K562 (cell line): ENCODE data around the gene CCNYL1. TPM values are rescaled to one million over a fixed set of nuclear protein-coding genes. Genes with fewer than 3 reads are reported as not detected.

Source experiments
- COPS2 ChIP-seq: fragments of 450-650 bp; conservative IDR thresholded peaks from 2 replicates; pipeline ENCODE4 v1.6.1; 2016; ENCODE audit warnings: mild to moderate bottlenecking, moderate library complexity
- ESRRB ChIP-seq: fragments of 250-450 bp; sonication (Bioruptor Pico); IDR thresholded peaks from 2 replicates; pipeline ENCODE4 v1.5.0; 2020; ENCODE audit warnings: mild to moderate bottlenecking, moderate library complexity, borderline replicate concordance
- NFYB ChIP-seq: IDR thresholded peaks from 2 replicates; pipeline ENCODE4 v1.6.1; 2011; ENCODE audit warnings: mild to moderate bottlenecking, moderate library complexity; ENCODE audit not compliant: insufficient read length; ENCODE audit errors: extremely low read depth
- UBTF ChIP-seq, 2 experiments: IDR thresholded peaks; 2 replicates each; pipeline ENCODE4 v1.6.1; 2012; ENCODE audit warnings: improper control_type of control experiment in 2 of 2, low read depth in 2 of 2, low read length in 2 of 2, borderline replicate concordance in 1 of 2
- ZNF212 ChIP-seq: fragments of 450-650 bp; formaldehyde crosslinking; IDR thresholded peaks from 2 replicates; pipeline ENCODE4 v1.4.0; 2020; ENCODE audit warnings: mild to moderate bottlenecking
- ZNF449 ChIP-seq: fragments of 250-450 bp; sonication (Bioruptor Pico); IDR thresholded peaks from 2 replicates; pipeline ENCODE4 v1.8.0; 2022; ENCODE audit warnings: moderate library complexity, mild to moderate bottlenecking, inconsistent platforms
- ZSCAN32 ChIP-seq: fragments of 450-650 bp; formaldehyde crosslinking; IDR thresholded peaks from 2 replicates; pipeline ENCODE4 v1.4.0; 2020; ENCODE audit warnings: mild to moderate bottlenecking, moderate library complexity
- polyA plus RNA-seq, 8 experiments: library from polyadenylated mRNA; depleted of rRNA in 4 of 8; stranded (reverse) in 5 of 8; unstranded in 3 of 8; fragments of >200 nt; fragmentation: Nextera tagmentation in 2 of 8; fragmentation: Illumina TruSeq in 1 of 8; extraction: Ambion mirVana in 2 of 8; extraction: Trizol in 1 of 8; gene quantifications; 2 replicates each; pipeline versions ENCODE4 v1.2.1 to v1.2.3, GENCODE V29; 2011 to 2014; ENCODE audit warnings: inconsistent platforms in 1 of 8, missing spikeins in 1 of 8
- total RNA-seq, 7 experiments: library from RNA; depleted of rRNA in 6 of 7; stranded (reverse); fragments of >200 nt in 6 of 7; fragmentation: Illumina TruSeq in 2 of 7; extraction: Trizol in 2 of 7; gene quantifications; 2 replicates each; pipeline versions ENCODE4 v1.2.1 to v1.2.3, GENCODE V29; 2011 to 2021; ENCODE audit warnings: low replicate concordance in 1 of 7
- TF ChIP-seq, protein P1 (sequence below): fragments of 450-650 bp; IDR thresholded peaks from 2 replicates; pipeline ENCODE4 v1.6.1; 2016; ENCODE audit warnings: low read depth
- TF ChIP-seq, protein P2 (sequence below): fragments of 450-650 bp; IDR thresholded peaks from 2 replicates; pipeline ENCODE4 v1.6.1; 2016
- TF ChIP-seq, protein P3 (sequence below): fragments of 450-650 bp; IDR thresholded peaks from 2 replicates; pipeline ENCODE4 v1.6.1; 2017; ENCODE audit warnings: mild to moderate bottlenecking, moderate library complexity

Gene CCNYL1
- total and polyA plus RNA-seq, 9 of the 15 experiments (the other 6 are each of a cell fraction or from before 2014, with no cell fraction given): 1.9 to 7.5 (median 4.7) TPM

GRCh38 chr2:207710814-207711740 is at the start of gene CCNYL1 (continued):
- TF ChIP-seq, protein P1, sequence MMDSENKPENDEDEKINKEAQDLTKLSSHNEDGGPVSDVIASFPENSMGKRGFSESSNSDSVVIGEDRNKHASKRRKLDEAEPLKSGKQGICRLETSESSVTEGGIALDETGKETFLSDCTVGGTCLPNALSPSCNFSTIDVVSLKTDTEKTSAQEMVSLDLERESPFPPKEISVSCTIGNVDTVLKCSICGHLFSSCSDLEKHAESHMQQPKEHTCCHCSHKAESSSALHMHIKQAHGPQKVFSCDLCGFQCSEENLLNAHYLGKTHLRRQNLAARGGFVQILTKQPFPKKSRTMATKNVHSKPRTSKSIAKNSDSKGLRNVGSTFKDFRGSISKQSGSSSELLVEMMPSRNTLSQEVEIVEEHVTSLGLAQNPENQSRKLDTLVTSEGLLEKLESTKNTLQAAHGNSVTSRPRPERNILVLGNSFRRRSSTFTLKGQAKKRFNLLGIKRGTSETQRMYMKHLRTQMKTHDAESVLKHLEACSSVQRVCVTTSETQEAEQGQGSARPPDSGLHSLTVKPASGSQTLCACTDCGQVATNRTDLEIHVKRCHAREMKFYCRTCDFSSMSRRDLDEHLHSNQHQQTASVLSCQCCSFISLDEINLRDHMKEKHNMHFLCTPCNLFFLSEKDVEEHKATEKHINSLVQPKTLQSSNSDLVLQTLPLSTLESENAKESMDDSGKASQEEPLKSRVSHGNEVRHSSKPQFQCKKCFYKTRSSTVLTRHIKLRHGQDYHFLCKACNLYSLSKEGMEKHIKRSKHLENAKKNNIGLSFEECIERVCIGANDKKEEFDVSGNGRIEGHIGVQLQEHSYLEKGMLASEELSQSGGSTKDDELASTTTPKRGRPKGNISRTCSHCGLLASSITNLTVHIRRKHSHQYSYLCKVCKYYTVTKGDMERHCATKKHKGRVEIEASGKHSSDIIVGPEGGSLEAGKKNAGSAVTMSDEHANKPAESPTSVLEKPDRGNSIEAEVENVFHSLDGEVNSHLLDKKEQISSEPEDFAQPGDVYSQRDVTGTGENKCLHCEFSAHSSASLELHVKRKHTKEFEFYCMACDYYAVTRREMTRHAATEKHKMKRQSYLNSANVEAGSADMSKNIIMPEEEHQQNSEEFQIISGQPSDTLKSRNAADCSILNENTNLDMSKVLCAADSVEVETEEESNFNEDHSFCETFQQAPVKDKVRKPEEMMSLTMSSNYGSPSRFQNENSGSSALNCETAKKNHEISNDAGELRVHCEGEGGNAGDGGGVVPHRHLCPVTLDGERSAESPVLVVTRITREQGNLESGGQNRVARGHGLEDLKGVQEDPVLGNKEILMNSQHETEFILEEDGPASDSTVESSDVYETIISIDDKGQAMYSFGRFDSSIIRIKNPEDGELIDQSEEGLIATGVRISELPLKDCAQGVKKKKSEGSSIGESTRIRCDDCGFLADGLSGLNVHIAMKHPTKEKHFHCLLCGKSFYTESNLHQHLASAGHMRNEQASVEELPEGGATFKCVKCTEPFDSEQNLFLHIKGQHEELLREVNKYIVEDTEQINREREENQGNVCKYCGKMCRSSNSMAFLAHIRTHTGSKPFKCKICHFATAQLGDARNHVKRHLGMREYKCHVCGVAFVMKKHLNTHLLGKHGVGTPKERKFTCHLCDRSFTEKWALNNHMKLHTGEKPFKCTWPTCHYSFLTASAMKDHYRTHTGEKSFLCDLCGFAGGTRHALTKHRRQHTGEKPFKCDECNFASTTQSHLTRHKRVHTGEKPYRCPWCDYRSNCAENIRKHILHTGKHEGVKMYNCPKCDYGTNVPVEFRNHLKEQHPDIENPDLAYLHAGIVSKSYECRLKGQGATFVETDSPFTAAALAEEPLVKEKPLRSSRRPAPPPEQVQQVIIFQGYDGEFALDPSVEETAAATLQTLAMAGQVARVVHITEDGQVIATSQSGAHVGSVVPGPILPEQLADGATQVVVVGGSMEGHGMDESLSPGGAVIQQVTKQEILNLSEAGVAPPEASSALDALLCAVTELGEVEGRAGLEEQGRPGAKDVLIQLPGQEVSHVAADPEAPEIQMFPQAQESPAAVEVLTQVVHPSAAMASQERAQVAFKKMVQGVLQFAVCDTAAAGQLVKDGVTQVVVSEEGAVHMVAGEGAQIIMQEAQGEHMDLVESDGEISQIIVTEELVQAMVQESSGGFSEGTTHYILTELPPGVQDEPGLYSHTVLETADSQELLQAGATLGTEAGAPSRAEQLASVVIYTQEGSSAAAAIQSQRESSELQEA: no peak
- no peak for TF ChIP-seq ZNF212
- 0 out of 4 replicates have a peak, but pooled peaks have one; percentile 38 to 48 for TF ChIP-seq UBTF (IDR thresholded peaks at IDR 0.05; ENCODE audit: borderline replicate concordance in 1 of 2, low read depth in 2 of 2, low read length in 2 of 2)
- TF ChIP-seq NFYB: peak; percentile 68
- TF ChIP-seq, protein P2, sequence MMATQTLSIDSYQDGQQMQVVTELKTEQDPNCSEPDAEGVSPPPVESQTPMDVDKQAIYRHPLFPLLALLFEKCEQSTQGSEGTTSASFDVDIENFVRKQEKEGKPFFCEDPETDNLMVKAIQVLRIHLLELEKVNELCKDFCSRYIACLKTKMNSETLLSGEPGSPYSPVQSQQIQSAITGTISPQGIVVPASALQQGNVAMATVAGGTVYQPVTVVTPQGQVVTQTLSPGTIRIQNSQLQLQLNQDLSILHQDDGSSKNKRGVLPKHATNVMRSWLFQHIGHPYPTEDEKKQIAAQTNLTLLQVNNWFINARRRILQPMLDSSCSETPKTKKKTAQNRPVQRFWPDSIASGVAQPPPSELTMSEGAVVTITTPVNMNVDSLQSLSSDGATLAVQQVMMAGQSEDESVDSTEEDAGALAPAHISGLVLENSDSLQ: peak; percentile 39; the same call in 1 of the 2 replicates
- TF ChIP-seq ZSCAN32 (CRISPR knock-in tag): no peak
- TF ChIP-seq COPS2: no peak
- TF ChIP-seq, protein P3, sequence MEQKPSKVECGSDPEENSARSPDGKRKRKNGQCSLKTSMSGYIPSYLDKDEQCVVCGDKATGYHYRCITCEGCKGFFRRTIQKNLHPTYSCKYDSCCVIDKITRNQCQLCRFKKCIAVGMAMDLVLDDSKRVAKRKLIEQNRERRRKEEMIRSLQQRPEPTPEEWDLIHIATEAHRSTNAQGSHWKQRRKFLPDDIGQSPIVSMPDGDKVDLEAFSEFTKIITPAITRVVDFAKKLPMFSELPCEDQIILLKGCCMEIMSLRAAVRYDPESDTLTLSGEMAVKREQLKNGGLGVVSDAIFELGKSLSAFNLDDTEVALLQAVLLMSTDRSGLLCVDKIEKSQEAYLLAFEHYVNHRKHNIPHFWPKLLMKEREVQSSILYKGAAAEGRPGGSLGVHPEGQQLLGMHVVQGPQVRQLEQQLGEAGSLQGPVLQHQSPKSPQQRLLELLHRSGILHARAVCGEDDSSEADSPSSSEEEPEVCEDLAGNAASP: no peak
- TF ChIP-seq ZNF449 (CRISPR knock-in tag): no peak
- no peak for TF ChIP-seq ESRRB (CRISPR knock-in tag)
